GM18858 (cell line): ENCODE measurements around the gene CLMP.

Source experiments
- ATAC-seq: cut with Tn5 transposase; IDR thresholded peaks from one replicate; pipeline ENCODE4 v1.9.1; 2021; ENCODE audit not compliant: unreplicated experiment

The CLMP gene

GRCh38 chr11:123195188-123196059, at the start of gene CLMP:
Gene CLMP, minus strand, starts transcription at chr11:123195248. Its CDS starts 308 bp downstream, at chr11:123194940.
- no peak for ATAC-seq

GRCh38 chr11:123241874-123242543, 47.0 kb upstream of the CLMP start:
- ATAC-seq: no peak

- ATAC-seq: no peak
Observed at GRCh38 chr11:123241294-123241693, 46.2 kb upstream of the CLMP start.

GRCh38 chr11:123239191-123240150, 44.4 kb upstream of the CLMP start:
- ATAC-seq: no peak

- no peak for ATAC-seq
Observed at GRCh38 chr11:123238297-123238696, 43.2 kb upstream of the CLMP start.

GRCh38 chr11:123236879-123237278, 41.8 kb upstream of the CLMP start:
- ATAC-seq: no peak

- ATAC-seq: no peak
Observed at GRCh38 chr11:123235656-123236261, 40.7 kb upstream of the CLMP start.

GRCh38 chr11:123235117-123235655, 40.1 kb upstream of the CLMP start:
- ATAC-seq: no peak

- ATAC-seq: no peak
Observed at GRCh38 chr11:123233975-123234334, 38.9 kb upstream of the CLMP start.

GRCh38 chr11:123233280-123233974, 38.4 kb upstream of the CLMP start:
- ATAC-seq: peak; percentile 89

- no peak for ATAC-seq
Observed at GRCh38 chr11:123231777-123232176, 36.7 kb upstream of the CLMP start.

- ATAC-seq: no peak
Observed at GRCh38 chr11:123231256-123231655, 36.2 kb upstream of the CLMP start.

- no peak for ATAC-seq
Observed at GRCh38 chr11:123230346-123230745, 35.3 kb upstream of the CLMP start.

GRCh38 chr11:123228496-123229163, 33.6 kb upstream of the CLMP start:
- no peak for ATAC-seq

GRCh38 chr11:123227763-123228495, 32.9 kb upstream of the CLMP start:
- no peak for ATAC-seq

- no peak for ATAC-seq
Observed at GRCh38 chr11:123221584-123221983, 26.5 kb upstream of the CLMP start.

- ATAC-seq: no peak
Observed at GRCh38 chr11:123221096-123221561, 26.1 kb upstream of the CLMP start.

GRCh38 chr11:123219066-123219690, 24.1 kb upstream of the CLMP start:
- ATAC-seq: no peak
